Measurements from ENCODE around the gene NAALADL2. TPM values are rescaled to one million over a fixed set of nuclear protein-coding genes. Genes with fewer than 3 reads are reported as not detected.

NAALADL2 gene
- total and polyA plus RNA-seq, 2 of the 8 experiments (the other 6 are each of a cell fraction or from before 2014, with no cell fraction given) = 0.12 to 0.22 TPM

GRCh38 chr3:175851541-175851940, 992.4 kb downstream of the NAALADL2 start (continued):
- TF ChIP-seq TEAD4 (IDR thresholded peaks at IDR 0.05; ENCODE audit: low read depth, low read length) = no peak

GRCh38 chr3:175852560-175852959, 993.4 kb downstream of the NAALADL2 start:
- no peaks in the 10 kb centered on the region for H3K23me2 ChIP-seq (ENCODE audit: low read depth, low read length)
- H4K91ac ChIP-seq (replicated peaks; ENCODE audit: insufficient read length, low read length) = no peak overlapping the region
- H3K4ac ChIP-seq (replicated peaks; ENCODE audit: insufficient read length, low read depth, low read length) = no peak overlapping the region
- WGBS, 2 experiments (ENCODE audit: extremely low coverage in 1 of 2, insufficient coverage in 1 of 2, insufficient read length in 1 of 2, insufficient replicate concordance in 2 of 2, low coverage in 1 of 2, low lambda C conversion rate in 2 of 2, missing lambda C conversion rate in 1 of 2) = 91% methylated on average over 1 of the region's 1 CpG; no CpG with 5 or more reads in 1 of the 2 experiments
- no peaks in the 10 kb centered on the region for H3K9me3 ChIP-seq (ENCODE audit: insufficient read depth in 2 of 2, low read depth in 1 of 2, low read length in 1 of 2)
- no peak overlapping the region for H3K18ac ChIP-seq (ENCODE audit: extremely low read depth, low read length)
- DNase-seq (ENCODE audit: low read depth in 1 of 2, low spot score in 2 of 2) (no peak), FAIRE-seq (no peak)
- POLR2A ChIA-PET (ENCODE audit: partially characterized antibody) = no interaction called here
- H2BK120ac ChIP-seq (replicated peaks; ENCODE audit: low read depth, low read length) = no peak overlapping the region
- H3K4me2 ChIP-seq (ENCODE audit: insufficient read depth in 1 of 2, low read depth in 2 of 2, low read length in 2 of 2) = no peak overlapping the region
- H2BK12ac ChIP-seq (ENCODE audit: low read depth, low read length) = no peak overlapping the region
- no peak overlapping the region for H2BK15ac ChIP-seq (ENCODE audit: low read length)
- no peak overlapping the region for H2BK5ac ChIP-seq (ENCODE audit: low read depth, low read length)
- no peaks in the 10 kb centered on the region for H3K79me1 ChIP-seq (ENCODE audit: low read depth, low read length)
- H2AK5ac ChIP-seq (ENCODE audit: low read depth, low read length) = no peak overlapping the region
- no peaks in the 10 kb centered on the region for H3K36me3 ChIP-seq (ENCODE audit: control insufficient read depth in 2 of 4, insufficient read depth in 4 of 4, low read length in 3 of 4)
- CTCF ChIA-PET (ENCODE audit: partially characterized antibody) = no interaction called here
- H3K56ac ChIP-seq (replicated peaks; ENCODE audit: insufficient read length, low read depth, low read length) = no peak overlapping the region
- H3K9ac ChIP-seq (replicated peaks in 1 of 4; ENCODE audit: extremely low read depth in 1 of 4, low read depth in 3 of 4, low read length in 3 of 4) = no peak overlapping the region
- H3K14ac ChIP-seq (ENCODE audit: insufficient read length) = no peak overlapping the region
- no peak overlapping the region for H2BK20ac ChIP-seq (ENCODE audit: low read length)
- H3K23ac ChIP-seq (ENCODE audit: insufficient read length) = no peak overlapping the region
- no peak overlapping the region for H4K5ac ChIP-seq (ENCODE audit: insufficient read length, low read depth, low read length)
- H4K8ac ChIP-seq (ENCODE audit: extremely low read depth, insufficient read depth, low read length) = no peak overlapping the region
- no peaks in the 10 kb centered on the region for H3K27me3 ChIP-seq (replicated peaks in 1 of 4; ENCODE audit: control insufficient read depth in 3 of 4, extremely low read depth in 1 of 4, insufficient read depth in 3 of 4, low read length in 3 of 4)
- no peaks in the 10 kb centered on the region for H3K79me2 ChIP-seq (ENCODE audit: control insufficient read depth in 1 of 2, insufficient read depth in 2 of 2, low read length in 2 of 2)
- no peak overlapping the region for H3K4me3 ChIP-seq (ENCODE audit: extremely low read depth in 1 of 4, insufficient read depth in 2 of 4, low read depth in 3 of 4, low read length in 4 of 4)
- no peaks in the 10 kb centered on the region for H3K4me1 ChIP-seq (replicated peaks in 1 of 4; ENCODE audit: control insufficient read depth in 3 of 4, insufficient read depth in 4 of 4, low read length in 3 of 4)
- H4K20me1 ChIP-seq (replicated peaks in 1 of 2; ENCODE audit: control insufficient read depth in 1 of 2, insufficient read depth in 2 of 2, low read length in 2 of 2) = no peaks in the 10 kb centered on the region
- no peak overlapping the region for H3K27ac ChIP-seq (ENCODE audit: low read depth, low read length)
- no peak overlapping the region for H2AFZ ChIP-seq (ENCODE audit: low read length)
- no peak for TF ChIP-seq NANOG (IDR thresholded peaks at IDR 0.05; ENCODE audit: insufficient read depth, low read depth, low read length, poor library complexity, severe bottlenecking)
- TF ChIP-seq RXRA (IDR thresholded peaks at IDR 0.05; ENCODE audit: insufficient read depth, low read depth, low read length) = no peak
- TF ChIP-seq TBP (IDR thresholded peaks at IDR 0.05; ENCODE audit: low read depth, low read length) = no peak
- TF ChIP-seq KDM4A (IDR thresholded peaks at IDR 0.05; ENCODE audit: low read depth, low read length, severe bottlenecking) = no peak
- no peak for TF ChIP-seq BCL11A (IDR thresholded peaks at IDR 0.05; ENCODE audit: low read depth in 2 of 2, low read length in 2 of 2)
- no peak for TF ChIP-seq EGR1 (IDR thresholded peaks at IDR 0.05; ENCODE audit: borderline replicate concordance, low read depth, low read length)
- TF ChIP-seq RNF2 (IDR thresholded peaks at IDR 0.05; ENCODE audit: borderline replicate concordance, low read depth, low read length, missing control alignments, poor library complexity, severe bottlenecking) = no peak
- TF ChIP-seq RBBP5 (IDR thresholded peaks at IDR 0.05; ENCODE audit: borderline replicate concordance, low read depth, low read length) = no peak
- TF ChIP-seq CTBP2 (IDR thresholded peaks at IDR 0.05; ENCODE audit: borderline replicate concordance, insufficient read depth, insufficient read length, low read length) = no peak
- TF ChIP-seq SP1 (IDR thresholded peaks at IDR 0.05; ENCODE audit: low read depth, low read length) = no peak
- no peak for TF ChIP-seq JUN (IDR thresholded peaks at IDR 0.05; ENCODE audit: low read depth, low read length)
